ENCODE measurements around the gene CTDSPL.

CTDSPL gene

GRCh38 chr3:38002940-38003339 lies 141.3 kb downstream of the CTDSPL start:
- DNase-seq (ENCODE audit: low read depth) = no peak

DNA sequence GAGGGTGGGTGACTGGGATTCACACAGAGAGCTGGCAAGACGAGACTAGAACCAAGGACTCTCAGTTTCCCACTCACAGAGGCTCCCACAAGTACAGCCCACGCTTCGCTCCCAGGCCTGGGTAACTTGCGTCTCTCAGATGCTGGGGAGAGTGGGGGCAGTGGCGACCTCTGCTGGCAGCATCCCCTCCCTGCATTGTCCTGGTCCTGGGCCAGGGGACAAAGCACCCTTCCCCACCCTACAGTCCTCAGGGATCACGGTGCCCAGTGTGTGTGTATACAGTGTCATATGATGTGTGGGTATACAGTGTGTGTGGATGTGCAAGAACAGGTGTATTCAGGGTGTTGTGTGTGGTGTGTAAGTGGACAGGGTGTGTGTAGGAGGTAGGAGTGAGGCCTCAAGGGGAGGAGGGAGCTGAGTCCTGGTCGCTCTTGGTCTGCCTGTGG lies 141.7 kb downstream of the CTDSPL start:
- peak; percentile 39 for DNase-seq (ENCODE audit: low read depth)

GRCh38 chr3:38003817-38004414 lies 142.2 kb downstream of the CTDSPL start:
- no peak for DNase-seq (ENCODE audit: low read depth)

- DNase-seq (ENCODE audit: low read depth) = peak; percentile 69
These were observed 142.9 kb downstream of the CTDSPL start for GRCh38 chr3:38004415-38005075.

- no peak for DNase-seq (ENCODE audit: low read depth)
These were observed 143.7 kb downstream of the CTDSPL start for GRCh38 chr3:38005076-38006020.

DNA sequence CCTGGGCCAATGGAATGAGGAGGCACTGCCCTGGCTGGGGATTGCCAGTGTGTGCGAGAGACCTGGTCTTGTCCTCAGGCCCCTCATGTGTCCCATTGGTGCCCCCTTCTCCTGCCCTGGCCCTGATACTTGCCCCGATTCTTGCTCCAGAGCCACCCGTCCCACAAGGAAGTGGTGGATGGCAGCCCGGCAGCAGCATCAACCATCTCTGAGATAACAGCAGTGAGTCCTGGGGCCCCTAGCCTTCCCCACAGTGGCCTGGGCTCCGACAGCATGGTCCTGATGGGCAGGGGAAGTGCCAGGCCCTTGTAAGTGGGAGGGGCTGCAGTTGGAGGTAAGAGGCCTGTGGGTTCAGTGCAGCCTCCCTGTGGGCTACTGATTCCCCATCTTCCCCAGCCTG lies 144.4 kb downstream of the CTDSPL start:
- DNase-seq (ENCODE audit: low read depth) = no peak

DNA sequence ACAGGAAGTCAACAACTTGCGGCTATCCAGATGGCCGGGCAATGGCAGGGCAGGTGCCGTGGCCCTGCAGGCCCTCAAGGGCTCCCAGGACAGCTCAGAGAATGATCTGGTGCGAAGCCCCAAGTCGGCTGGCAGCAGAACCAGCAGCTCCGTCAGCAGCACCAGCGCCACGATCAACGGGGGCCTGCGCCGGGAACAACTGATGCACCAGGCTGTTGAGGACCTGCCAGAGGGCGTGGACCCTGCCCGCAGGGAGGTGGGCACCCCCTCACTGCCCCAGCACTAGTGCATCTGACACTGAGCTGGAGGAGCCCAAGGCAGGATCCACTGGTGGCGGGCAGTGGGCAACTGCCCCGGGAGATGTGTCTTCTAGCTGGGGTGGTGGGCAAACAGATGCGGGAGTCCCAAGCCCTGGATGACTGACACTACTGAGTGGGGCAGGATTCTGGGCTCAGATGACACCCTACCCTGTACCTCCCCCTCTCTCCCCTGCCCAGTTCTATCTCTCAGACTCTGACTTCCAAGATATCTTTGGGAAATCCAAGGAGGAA lies 144.8 kb downstream of the CTDSPL start:
- DNase-seq (ENCODE audit: low read depth) = no peak

DNA sequence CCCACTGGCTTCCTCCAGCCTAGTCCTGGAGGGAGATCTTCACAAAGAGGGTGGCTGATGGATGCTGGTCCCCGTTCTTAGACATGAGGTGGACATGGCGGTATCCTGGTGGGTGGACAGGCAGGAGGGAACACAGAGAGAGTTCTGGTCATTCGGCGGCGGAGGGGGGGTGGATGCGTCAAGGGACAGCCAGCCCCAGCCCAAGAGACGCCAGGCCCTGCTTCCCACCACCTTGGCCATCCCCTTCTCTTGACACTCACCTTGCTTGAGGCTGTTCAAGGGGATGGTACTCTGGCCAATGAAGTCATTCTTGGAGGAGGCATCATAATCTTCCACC lies 146.0 kb downstream of the CTDSPL start:
- no peak for DNase-seq (ENCODE audit: low read depth)

DNA sequence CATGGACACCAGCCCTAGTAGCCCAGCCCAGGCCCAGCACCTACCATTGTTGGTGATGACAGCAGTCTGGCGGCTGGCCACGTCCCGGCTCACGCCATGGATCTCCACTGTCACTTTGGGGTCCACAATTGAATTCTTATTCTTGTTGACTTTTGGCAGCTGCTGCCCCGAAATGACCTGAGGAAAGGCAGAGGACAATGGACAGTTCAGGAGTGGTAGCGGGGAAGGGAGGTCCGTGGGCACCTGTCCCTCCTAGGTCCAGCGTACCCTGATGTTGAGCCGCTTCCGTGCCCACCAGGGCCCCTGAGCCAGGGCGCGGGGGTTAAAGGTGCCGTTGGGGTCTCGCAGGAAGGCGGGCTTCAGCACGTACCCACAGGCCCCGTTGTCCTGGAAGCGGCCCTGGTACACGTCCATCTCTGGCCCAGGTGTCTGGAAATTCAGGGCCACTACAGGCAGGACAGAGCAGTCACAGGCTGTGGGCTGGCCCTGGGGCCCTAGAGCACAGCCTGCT lies 146.6 kb downstream of the CTDSPL start:
- DNase-seq (ENCODE audit: low read depth) = no peak

GRCh38 chr3:38008971-38009580 lies 147.4 kb downstream of the CTDSPL start:
- no peak for DNase-seq (ENCODE audit: low read depth)

DNA sequence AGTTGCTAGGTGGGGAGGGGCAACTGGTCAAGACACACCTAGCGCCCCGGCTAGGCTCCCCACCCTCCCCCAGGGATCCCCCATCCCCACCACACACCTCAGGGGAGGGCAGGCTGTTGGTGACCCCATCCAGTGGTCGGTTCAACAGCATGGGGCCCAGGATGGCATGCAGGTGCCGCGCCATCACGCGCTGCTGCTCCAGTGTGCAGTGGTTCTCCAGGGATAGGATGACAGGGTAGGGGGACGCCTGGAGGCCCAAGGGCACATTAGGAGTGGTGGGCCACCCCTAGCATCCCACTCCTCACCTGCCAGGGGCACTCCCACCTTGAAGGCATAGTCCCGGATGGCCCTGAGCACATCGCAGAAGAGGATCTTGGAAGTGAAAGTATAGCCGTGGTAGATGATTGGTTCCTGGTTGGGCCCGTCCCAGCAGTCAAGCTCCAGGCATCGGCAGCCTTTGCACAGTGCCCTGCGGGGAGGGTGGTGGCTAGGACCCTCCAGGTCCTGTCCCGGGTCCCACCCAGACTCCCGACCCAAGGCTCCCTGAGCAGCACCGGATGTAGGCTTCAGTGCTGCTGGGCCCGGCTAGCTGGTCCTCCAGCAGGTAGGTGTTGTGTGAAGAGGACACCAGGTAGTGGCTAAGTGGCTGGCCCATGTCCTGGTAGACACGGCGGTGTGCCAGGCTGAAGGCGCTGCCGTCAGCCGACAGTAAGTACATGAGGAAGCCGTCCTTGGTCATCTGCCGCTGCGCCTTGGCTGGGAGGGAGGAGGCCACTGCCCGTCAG lies 148.3 kb downstream of the CTDSPL start:
- DNase-seq (ENCODE audit: low read depth) = no peak

- DNase-seq (ENCODE audit: low read depth) = no peak
These were observed 149.4 kb downstream of the CTDSPL start for GRCh38 chr3:38011111-38011510.

DNA sequence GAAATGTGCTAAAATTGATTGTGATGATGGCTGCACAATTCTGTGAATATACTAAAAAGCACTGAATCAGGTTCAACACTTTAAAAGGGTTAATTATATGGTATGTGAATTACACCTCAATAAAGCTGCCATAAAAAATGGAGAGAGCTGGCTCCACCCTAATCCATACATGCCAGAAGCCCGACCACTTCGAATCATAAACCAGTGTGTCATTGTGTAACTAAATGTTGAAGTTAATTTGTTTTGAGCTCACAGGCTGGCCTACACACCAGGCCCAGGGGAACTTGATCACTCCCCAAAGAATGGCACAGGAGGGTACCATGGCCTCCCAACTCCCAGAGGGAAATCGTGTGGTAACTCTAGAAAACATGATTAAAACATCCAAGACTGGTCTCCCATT lies 153.8 kb downstream of the CTDSPL start:
- DNase-seq (ENCODE audit: low read depth) = no peak

- DNase-seq (ENCODE audit: low read depth) = no peak
These were observed 154.3 kb downstream of the CTDSPL start for GRCh38 chr3:38015984-38016383.

DNA sequence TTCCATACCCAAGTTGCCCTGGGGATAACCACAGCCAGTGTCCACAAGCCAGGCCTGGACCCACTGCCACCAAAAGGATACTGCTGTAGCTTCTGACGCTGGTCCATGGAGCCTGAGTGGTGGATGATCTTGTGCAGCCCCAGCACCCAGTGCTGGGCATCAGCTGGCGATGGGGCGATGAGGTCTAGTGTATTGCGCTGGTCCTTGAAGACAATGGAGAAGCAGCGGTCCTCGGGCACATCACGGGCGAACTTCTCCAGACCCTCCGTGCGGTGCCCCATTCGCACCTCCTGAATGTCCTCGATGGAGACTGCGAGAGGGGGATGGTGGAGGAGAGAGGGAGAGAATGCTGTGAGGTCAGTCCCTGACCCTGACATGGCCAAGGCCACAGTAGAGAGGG lies 154.7 kb downstream of the CTDSPL start:
- DNase-seq (ENCODE audit: low read depth) = no peak

GRCh38 chr3:38016847-38017444 lies 155.3 kb downstream of the CTDSPL start:
- no peak for DNase-seq (ENCODE audit: low read depth)

DNA sequence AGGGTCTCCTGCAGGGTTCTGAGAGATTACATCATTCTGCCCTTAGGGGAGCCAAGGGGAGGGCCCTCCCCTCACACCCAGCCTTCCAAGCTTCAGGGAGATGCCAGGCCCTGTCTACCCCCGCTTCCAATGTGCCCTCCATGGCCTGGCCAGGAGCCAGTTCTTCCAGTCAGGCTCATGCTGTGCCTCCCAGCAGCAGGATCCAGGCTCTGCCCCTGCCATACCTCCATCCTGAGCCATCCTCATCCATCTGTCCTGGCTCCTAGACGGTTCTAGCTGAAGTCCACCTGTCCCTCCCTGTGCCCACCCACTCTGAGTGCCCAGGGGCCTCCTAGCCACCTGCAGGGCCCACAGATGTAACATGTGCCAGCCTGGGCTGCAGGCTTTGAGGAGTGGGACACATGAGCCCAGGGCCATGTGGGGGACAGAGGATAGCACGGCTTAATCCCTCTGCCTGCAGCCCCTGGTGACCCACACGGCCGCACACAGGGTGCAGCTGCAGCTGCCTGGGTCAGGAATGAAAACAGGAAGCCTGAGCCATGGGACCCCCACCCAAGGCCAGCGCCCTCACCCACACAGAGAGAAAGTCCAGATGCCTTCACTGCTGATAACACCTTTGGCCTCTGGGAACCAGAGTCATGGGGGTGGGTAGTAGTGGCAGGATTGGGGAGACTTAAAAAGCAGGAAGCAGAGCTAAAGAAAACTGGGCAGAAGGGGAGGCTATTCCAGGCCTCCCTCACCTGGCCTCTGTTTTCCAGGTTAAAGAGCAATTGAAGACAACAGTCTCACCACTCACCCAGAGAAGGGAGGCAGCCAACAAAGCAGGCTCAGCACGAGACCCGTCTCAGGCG lies 156.0 kb downstream of the CTDSPL start:
- DNase-seq (ENCODE audit: low read depth) = no peak

DNA sequence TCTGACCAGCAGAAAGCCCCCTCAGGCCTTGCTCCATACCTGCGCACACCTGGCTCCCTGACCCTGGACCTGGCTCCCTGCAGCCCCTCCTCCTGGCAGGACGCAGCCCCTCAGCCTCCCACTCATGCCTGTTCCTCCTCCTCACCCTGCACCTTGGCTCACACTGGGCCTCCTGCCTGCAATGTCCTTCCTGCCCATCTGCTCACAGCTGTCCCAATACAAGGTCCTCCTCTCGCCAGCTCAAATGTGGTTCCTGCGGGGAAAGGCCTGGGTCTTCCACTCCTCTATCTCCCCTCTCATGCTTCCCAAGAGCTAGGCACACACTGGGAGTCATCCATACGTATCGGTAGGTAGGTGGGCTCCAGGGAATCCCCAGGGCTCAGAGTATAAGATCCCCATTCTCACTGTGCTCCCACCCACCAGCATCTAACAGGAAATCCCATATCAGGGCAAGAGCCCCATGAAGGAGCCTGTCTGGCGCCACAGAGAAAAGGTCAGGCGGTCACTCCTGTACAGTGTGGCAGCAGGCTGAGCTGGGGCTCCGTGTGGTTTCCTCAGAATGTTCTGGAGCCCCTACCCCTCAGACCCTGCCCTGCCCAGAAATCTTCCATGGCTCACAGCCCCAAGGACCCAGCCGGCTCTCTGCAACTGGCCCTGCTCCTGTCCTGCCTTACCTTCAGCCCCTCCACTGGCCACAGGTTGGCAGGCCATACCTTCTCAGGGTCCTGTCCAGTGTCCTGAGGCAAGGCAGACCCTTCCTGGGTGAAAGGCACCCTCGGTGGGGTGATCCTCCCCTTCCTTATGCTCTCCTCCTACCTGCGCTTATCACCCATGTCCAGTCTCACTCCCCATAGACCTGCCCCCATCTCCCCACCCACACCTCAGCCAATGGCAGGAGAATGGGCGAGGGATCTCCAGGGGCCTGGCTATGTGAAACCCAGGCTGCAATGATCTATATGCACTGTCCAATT lies 156.9 kb downstream of the CTDSPL start:
- DNase-seq (ENCODE audit: low read depth) = no peak
